K562 (cell line): Measurements from ENCODE around the gene SCFD2. TPM values are rescaled to one million over a fixed set of nuclear protein-coding genes. Genes with fewer than 3 reads are reported as not detected.
A peak's percentile ranks its signal among the peaks of the same experiment; 100 is the strongest.

ENCODE experiments used
- ATF6 ChIP-seq: sonication (generic); formaldehyde crosslinking; IDR thresholded peaks from 2 replicates; pipeline ENCODE4 v1.4.0; 2020; ENCODE audit warnings: mild to moderate bottlenecking, missing genetic modification reagents
- CBX2 ChIP-seq: fragments of 200-600 bp; sonication (generic); IDR thresholded peaks from one replicate; pipeline ENCODE4 v1.6.1; 2012; ENCODE audit warnings: mild to moderate bottlenecking, low read length, inconsistent platforms; ENCODE audit not compliant: insufficient read depth, poor library complexity, severe bottlenecking
- CC2D1A ChIP-seq: fragments of 450-650 bp; IDR thresholded peaks from 2 replicates; pipeline ENCODE4 v1.6.1; 2017; ENCODE audit warnings: mild to moderate bottlenecking
- E2F6 ChIP-seq, 2 experiments: IDR thresholded peaks; 2 replicates each; pipeline ENCODE4 v1.6.1; 2011; ENCODE audit warnings: borderline replicate concordance in 1 of 2, control low read depth in 1 of 2, low read depth in 1 of 2, low read length in 1 of 2, mild to moderate bottlenecking in 1 of 2, mixed read lengths in 1 of 2, moderate library complexity in 1 of 2; ENCODE audit not compliant: insufficient read depth in 1 of 2, insufficient read length in 1 of 2, poor library complexity in 1 of 2, severe bottlenecking in 1 of 2; ENCODE audit errors: extremely low read depth in 1 of 2
- FOS ChIP-seq: IDR thresholded peaks from 3 replicates; pipeline ENCODE4 v1.6.1; 2011; ENCODE audit not compliant: insufficient read length; ENCODE audit errors: extremely low read depth
- GTF2E2 ChIP-seq: fragments of 200-800 bp; sonication (Bioruptor generic); IDR thresholded peaks from 2 replicates; pipeline ENCODE4 v1.6.1; 2016; ENCODE audit warnings: missing genetic modification characterization, missing compliant biosample characterization
- HNRNPLL ChIP-seq: fragments of 200-400 bp; formaldehyde crosslinking; IDR thresholded peaks from 2 replicates; pipeline ENCODE4 v1.6.1; 2017; ENCODE audit warnings: low read length, low read depth, mild to moderate bottlenecking; ENCODE audit not compliant: poor library complexity, severe bottlenecking
- KLF1 ChIP-seq: fragments of 450-650 bp; IDR thresholded peaks from 2 replicates; pipeline ENCODE4 v1.6.1; 2016; ENCODE audit warnings: missing genetic modification characterization, missing compliant biosample characterization
- NFIX ChIP-seq: fragments of 250-450 bp; sonication (Bioruptor Pico); IDR thresholded peaks from 2 replicates; pipeline ENCODE4 v1.4.0; 2020; ENCODE audit warnings: low read depth, mild to moderate bottlenecking, moderate library complexity
- NONO ChIP-seq, 2 experiments: fragments of 200-400 bp in 1 of 2; fragments of 450-650 bp in 1 of 2; formaldehyde crosslinking in 1 of 2; IDR thresholded peaks; 2 replicates each; pipeline ENCODE4 v1.6.1; 2017; ENCODE audit warnings: low read depth in 2 of 2, mild to moderate bottlenecking in 2 of 2, moderate library complexity in 2 of 2, low read length in 1 of 2
- PHF8 ChIP-seq: fragments of 200-600 bp; sonication (generic); IDR thresholded peaks from 2 replicates; pipeline ENCODE4 v1.6.1; 2012; ENCODE audit warnings: mixed run types, mild to moderate bottlenecking, inconsistent platforms, low read length, moderate library complexity, borderline replicate concordance
- POLR2B ChIP-seq: fragments of 450-650 bp; IDR thresholded peaks from 2 replicates; pipeline ENCODE4 v1.6.1; 2018; ENCODE audit warnings: low read depth; ENCODE audit not compliant: partially characterized antibody
- TRIM25 ChIP-seq: fragments of 450-650 bp; IDR thresholded peaks from 2 replicates; pipeline ENCODE4 v1.7.0; 2016; ENCODE audit warnings: borderline replicate concordance
- ZNF24 ChIP-seq: fragments of 450-650 bp; IDR thresholded peaks from 2 replicates; pipeline ENCODE4 v1.6.1; 2016
- ZNF263 ChIP-seq: sonication (generic); formaldehyde crosslinking; IDR thresholded peaks from 2 replicates; pipeline ENCODE4 v1.8.0; 2022; ENCODE audit warnings: mild to moderate bottlenecking, missing genetic modification reagents, borderline replicate concordance
- ZNF764 ChIP-seq: fragments of 250-450 bp; sonication (Bioruptor Pico); IDR thresholded peaks from 2 replicates; pipeline ENCODE4 v1.4.0; 2020; ENCODE audit warnings: low read depth, mild to moderate bottlenecking, moderate library complexity
- ZNF785 ChIP-seq: fragments of 250-450 bp; sonication (Bioruptor Pico); IDR thresholded peaks from 2 replicates; pipeline ENCODE4 v1.4.0; 2020; ENCODE audit warnings: mild to moderate bottlenecking
- ZSCAN32 ChIP-seq: fragments of 450-650 bp; formaldehyde crosslinking; IDR thresholded peaks from 2 replicates; pipeline ENCODE4 v1.4.0; 2020; ENCODE audit warnings: mild to moderate bottlenecking, moderate library complexity
- polyA plus RNA-seq, 8 experiments: library from polyadenylated mRNA; depleted of rRNA in 4 of 8; stranded (reverse) in 5 of 8; unstranded in 3 of 8; fragments of >200 nt; fragmentation: Nextera tagmentation in 2 of 8; fragmentation: Illumina TruSeq in 1 of 8; extraction: Ambion mirVana in 2 of 8; extraction: Trizol in 1 of 8; gene quantifications; 2 replicates each; pipeline versions ENCODE4 v1.2.1 to v1.2.3, GENCODE V29; 2011 to 2014; ENCODE audit warnings: inconsistent platforms in 1 of 8, missing spikeins in 1 of 8
- total RNA-seq, 7 experiments: library from RNA; depleted of rRNA in 6 of 7; stranded (reverse); fragments of >200 nt in 6 of 7; fragmentation: Illumina TruSeq in 2 of 7; extraction: Trizol in 2 of 7; gene quantifications; 2 replicates each; pipeline versions ENCODE4 v1.2.1 to v1.2.3, GENCODE V29; 2011 to 2021; ENCODE audit warnings: low replicate concordance in 1 of 7

SCFD2 gene
- total and polyA plus RNA-seq, 9 of the 15 experiments (the other 6 are each of a cell fraction or from before 2014, with no cell fraction given), result 5.7 to 30.3 (median 22.8) TPM

GRCh38 chr4:53377319-53378170, 11.7 kb upstream of the SCFD2 start, which contains the start of gene FIP1L1 (continued):
- TF ChIP-seq CBX2, result no peak
- TF ChIP-seq ZNF24, result 0 out of 2 replicates have a peak, but pooled peaks have one; percentile 26
- no peak for TF ChIP-seq ZNF263 (CRISPR knock-in tag)
- TF ChIP-seq FOS, result no peak
- peak; percentile 67; the same call in 1 of the 2 replicates for TF ChIP-seq ATF6 (CRISPR knock-in tag)
- no peak for TF ChIP-seq ZNF785 (CRISPR knock-in tag)
- peak; percentile 50 to 90 for TF ChIP-seq E2F6 (IDR thresholded peaks at IDR 0.05; ENCODE audit: borderline replicate concordance in 1 of 2, extremely low read depth in 1 of 2, insufficient read depth in 1 of 2, insufficient read length in 1 of 2, low read depth in 1 of 2, low read length in 1 of 2, poor library complexity in 1 of 2, severe bottlenecking in 1 of 2)
- no peak for TF ChIP-seq NFIX (CRISPR knock-in tag)
- TF ChIP-seq CC2D1A, result no peak
- peak; percentile 91 for TF ChIP-seq PHF8
- TF ChIP-seq KLF1 (tag), result peak; percentile 36; the same call in 1 of the 2 replicates
- peak; percentile 75 for TF ChIP-seq HNRNPLL
- no peak for TF ChIP-seq GTF2E2
- peak in 1 of 2 experiments; percentile 34; a peak in 1 of 4 replicates for TF ChIP-seq NONO (IDR thresholded peaks at IDR 0.05; ENCODE audit: low read depth in 2 of 2, low read length in 1 of 2)
- peak; percentile 97 for TF ChIP-seq POLR2B
- no peak for TF ChIP-seq ZNF764 (CRISPR knock-in tag)
- TF ChIP-seq TRIM25, result no peak
- TF ChIP-seq ZSCAN32 (CRISPR knock-in tag), result no peak
